ENCODE results near the gene NLRP3. TPM values are rescaled to one million over a fixed set of nuclear protein-coding genes. Genes with fewer than 3 reads are reported as not detected.

NLRP3 gene
- total and polyA plus RNA-seq, 12 donors: 0.28 to 6.1 (median 0.78) TPM

DNA sequence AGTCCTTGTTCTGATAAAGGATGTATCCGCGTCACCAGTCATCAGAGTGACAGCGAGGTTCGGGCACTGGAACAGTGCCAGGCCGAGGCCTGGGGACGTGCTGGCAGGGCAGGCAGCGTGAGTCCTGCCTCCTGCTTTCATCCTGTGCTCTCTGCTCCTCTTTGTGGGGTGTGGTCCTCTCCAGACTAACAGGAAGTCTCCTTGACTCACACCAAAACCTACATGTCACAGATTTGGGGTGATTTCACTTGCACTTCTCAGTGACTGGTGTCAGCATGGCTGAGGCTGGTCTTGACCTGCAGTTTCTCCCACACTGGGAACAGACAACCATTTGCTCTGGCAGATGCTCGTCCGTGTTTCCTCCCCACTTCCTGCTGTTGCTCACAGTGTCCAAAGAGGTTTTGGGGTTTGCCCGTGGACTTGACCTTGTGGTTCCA, 8.8 kb upstream of the NLRP3 start:
- peak overlapping the region in 1 of 10 donors; percentile 74 for H3K27ac ChIP-seq
- peak in 4 of 8 donors; percentile 16 to 80 (median 66) for ATAC-seq
- WGBS, 2 donors: 52% methylated on average over 10 of the region's 10 CpGs

DNA sequence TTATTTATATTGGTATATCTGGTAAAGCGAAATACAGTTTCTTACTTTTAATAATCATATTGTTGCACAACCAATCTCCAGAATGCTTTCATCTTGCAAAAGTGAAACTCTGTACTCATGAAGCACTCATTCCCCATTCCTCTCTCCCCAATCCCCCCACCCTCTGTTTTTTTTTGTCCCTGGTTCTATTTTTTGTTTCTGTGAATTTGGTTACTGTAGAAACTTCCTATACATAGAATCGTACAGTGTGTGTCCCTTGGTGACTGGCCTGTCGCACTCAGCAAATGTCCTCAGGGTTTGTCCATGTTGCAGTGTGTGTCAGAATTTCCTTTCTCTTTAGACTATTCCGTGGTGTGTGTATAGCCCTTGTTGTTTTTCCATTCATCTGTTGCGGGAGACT, 7.9 kb upstream of the NLRP3 start:
- no peaks in the 10 kb centered on the region for H3K36me3 ChIP-seq
- ATAC-seq (peak in 5 of 8 donors; percentile 21 to 78 (median 49)), DNase-seq (no peak)
- intact Hi-C loops (cut with DNase I): no loop called here
- H3K27me3 ChIP-seq: no peaks in the 10 kb centered on the region
- WGBS, 2 donors: 62 to 72% methylated on average over 5 of the region's 5 CpGs
- H3K4me1 ChIP-seq: peaks cover 0 to 54% (median 0%) of the 10 kb centered on the region in 9 donors
- H3K9me3 ChIP-seq: no peaks in the 10 kb centered on the region
- TF ChIP-seq, protein P1, sequence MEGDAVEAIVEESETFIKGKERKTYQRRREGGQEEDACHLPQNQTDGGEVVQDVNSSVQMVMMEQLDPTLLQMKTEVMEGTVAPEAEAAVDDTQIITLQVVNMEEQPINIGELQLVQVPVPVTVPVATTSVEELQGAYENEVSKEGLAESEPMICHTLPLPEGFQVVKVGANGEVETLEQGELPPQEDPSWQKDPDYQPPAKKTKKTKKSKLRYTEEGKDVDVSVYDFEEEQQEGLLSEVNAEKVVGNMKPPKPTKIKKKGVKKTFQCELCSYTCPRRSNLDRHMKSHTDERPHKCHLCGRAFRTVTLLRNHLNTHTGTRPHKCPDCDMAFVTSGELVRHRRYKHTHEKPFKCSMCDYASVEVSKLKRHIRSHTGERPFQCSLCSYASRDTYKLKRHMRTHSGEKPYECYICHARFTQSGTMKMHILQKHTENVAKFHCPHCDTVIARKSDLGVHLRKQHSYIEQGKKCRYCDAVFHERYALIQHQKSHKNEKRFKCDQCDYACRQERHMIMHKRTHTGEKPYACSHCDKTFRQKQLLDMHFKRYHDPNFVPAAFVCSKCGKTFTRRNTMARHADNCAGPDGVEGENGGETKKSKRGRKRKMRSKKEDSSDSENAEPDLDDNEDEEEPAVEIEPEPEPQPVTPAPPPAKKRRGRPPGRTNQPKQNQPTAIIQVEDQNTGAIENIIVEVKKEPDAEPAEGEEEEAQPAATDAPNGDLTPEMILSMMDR (IDR thresholded peaks at IDR 0.05): no peak
- H3K4me3 ChIP-seq: peak overlapping the region in 1 of 10 donors; percentile 5
- peak overlapping the region in 1 of 10 donors; percentile 74 for H3K27ac ChIP-seq

More for the DNA sequence above, 8.8 kb upstream of the NLRP3 start:
- H3K27me3 ChIP-seq: no peaks in the 10 kb centered on the region
- H3K36me3 ChIP-seq: no peaks in the 10 kb centered on the region
- peaks cover 0 to 61% (median 3%) of the 10 kb centered on the region in 9 donors for H3K4me1 ChIP-seq
- no peaks in the 10 kb centered on the region for H3K9me3 ChIP-seq
- peak overlapping the region in 1 of 10 donors; percentile 5 for H3K4me3 ChIP-seq
- TF ChIP-seq, protein P1 (IDR thresholded peaks at IDR 0.05): no peak
- intact Hi-C loops (cut with DNase I): no loop called here
- peak in 1 of 2 donors; percentile 27 for DNase-seq

DNA sequence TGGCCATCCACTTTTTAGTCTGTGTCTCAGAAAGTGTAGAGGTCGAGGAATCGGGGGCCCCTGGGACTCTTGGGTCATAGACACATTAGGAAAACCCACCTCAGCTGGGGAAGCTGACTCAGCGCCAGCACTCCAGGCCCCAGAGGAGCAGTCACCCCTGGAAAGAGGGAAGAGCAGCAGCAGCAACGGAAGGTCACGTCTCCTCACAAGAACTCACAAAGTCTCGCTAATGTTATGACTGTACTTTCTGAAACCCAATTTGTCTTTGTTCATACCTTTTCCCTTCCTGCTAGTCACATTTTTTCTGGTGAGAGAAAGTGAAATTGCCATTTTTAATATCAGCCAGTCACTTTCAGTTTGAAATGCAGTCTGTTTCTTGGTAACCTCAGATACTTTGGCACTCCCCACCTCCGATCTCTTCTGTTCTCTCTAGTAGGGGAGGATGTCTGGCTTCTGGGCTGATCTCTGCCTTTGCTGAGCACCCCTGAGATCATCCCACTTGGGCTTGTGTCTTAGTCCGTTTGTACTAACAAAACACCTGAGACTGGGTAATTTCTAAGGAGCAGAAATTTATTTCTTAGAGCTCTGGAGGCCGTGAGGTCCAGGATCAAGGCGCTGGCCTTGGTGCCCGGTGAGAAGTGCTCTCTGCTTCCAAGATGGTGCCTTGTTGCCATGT, 6.0 kb upstream of the NLRP3 start:
- WGBS, 2 donors: 72 to 76% methylated on average over 11 of the region's 11 CpGs
- intact Hi-C loops (cut with DNase I): no loop called here
- DNase-seq (no peak), ATAC-seq (no peak)
- no peaks in the 10 kb centered on the region for H3K27me3 ChIP-seq
- peak overlapping the region in 1 of 10 donors; percentile 46 for H3K27ac ChIP-seq
- no peak overlapping the region for H3K4me3 ChIP-seq
- H3K36me3 ChIP-seq: no peaks in the 10 kb centered on the region
- peaks cover 0 to 60% (median 0%) of the 10 kb centered on the region in 9 donors for H3K4me1 ChIP-seq
- TF ChIP-seq, protein P1 (IDR thresholded peaks at IDR 0.05): no peak
- no peaks in the 10 kb centered on the region for H3K9me3 ChIP-seq

DNA sequence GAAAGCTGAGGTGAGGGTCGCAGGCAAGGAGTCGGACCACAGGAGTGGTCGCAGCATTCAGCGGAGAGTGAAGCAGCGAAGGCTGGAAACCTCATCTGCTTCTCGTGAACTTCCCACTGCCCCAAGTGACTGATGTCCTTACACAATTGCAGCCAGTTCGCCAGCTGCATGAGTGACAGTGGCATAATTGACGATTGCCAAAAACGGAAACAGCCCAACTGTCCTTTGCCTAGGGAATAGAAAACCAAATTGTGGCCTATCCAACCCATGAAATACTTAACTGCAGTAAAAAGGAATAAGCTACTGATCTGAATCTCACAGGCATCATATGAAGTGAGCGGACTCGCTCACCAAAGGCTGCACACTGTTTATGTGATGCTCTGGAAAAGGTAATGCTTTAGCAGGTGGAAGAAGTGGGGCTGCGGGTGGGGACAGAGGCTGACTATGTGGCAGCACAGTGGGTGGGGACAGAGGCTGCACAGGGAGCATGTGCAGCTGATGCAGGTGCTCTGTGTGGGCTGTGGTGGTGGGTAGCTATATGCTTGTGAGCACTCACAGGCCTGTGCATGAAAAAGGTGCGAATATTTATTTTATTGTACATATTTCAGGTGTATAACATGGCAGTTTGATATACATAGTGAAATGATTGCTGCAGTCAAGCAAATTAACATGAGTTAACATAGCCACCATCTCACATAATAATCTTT, 4.2 kb upstream of the NLRP3 start:
- Histone ChIP-seq H3K36me3 (no peaks in the 10 kb centered on the region), H3K9me3 (no peaks in the 10 kb centered on the region), H3K27ac (no peak overlapping the region), H3K27me3 (peaks cover 0 to 9% (median 0%) of the 10 kb centered on the region in 7 donors), H3K4me1 (peaks cover 0 to 67% (median 0%) of the 10 kb centered on the region in 9 donors), H3K4me3 (no peak overlapping the region)
- intact Hi-C loops (cut with DNase I): no loop called here
- DNase-seq: no peak
- TF ChIP-seq, protein P1 (IDR thresholded peaks at IDR 0.05): no peak
- no peak for ATAC-seq
- WGBS, 2 donors: 71 to 80% methylated on average over 13 of the region's 13 CpGs

Data from heart right ventricle (tissue), 16 donors.